Measurements from ENCODE around the gene NAV3. TPM values are rescaled to one million over a fixed set of nuclear protein-coding genes. Genes with fewer than 3 reads are reported as not detected.

Gene NAV3
- total and polyA plus RNA-seq, 12 donors = 5.0 to 53.4 (median 25.9) TPM

- TF ChIP-seq POLR2A (IDR thresholded peaks at IDR 0.05) (no peak), CTCF (IDR thresholded peaks at IDR 0.05) (no peak)
- H3K36me3 ChIP-seq (replicated peaks in 1 of 2) = no peaks in the 10 kb centered on the region
- H3K9me3 ChIP-seq (replicated peaks in 1 of 3) = no peaks in the 10 kb centered on the region
- 64 to 82% (median 76%) methylated on average over 2 of the region's 2 CpGs for WGBS, 4 donors
- H3K27ac ChIP-seq = no peak overlapping the region
- H3K4me3 ChIP-seq = no peak overlapping the region
- no peaks in the 10 kb centered on the region for H3K27me3 ChIP-seq
- intact Hi-C loops (cut with DNase I) = no loop called here
- DNase-seq = no peak
- peaks cover 0 to 14% of the 10 kb centered on the region in 2 donors for H3K4me1 ChIP-seq (replicated peaks in 1 of 2)
Observed at GRCh38 chr12:77850129-77850528, 19.4 kb downstream of the NAV3 start.

- Histone ChIP-seq H3K27me3 (no peaks in the 10 kb centered on the region), H3K36me3 (replicated peaks in 1 of 2) (no peaks in the 10 kb centered on the region), H3K27ac (no peak overlapping the region), H3K4me3 (no peak overlapping the region), H3K4me1 (replicated peaks in 1 of 2) (peaks cover 0 to 14% of the 10 kb centered on the region in 2 donors), H3K9me3 (replicated peaks in 1 of 3) (no peaks in the 10 kb centered on the region)
- intact Hi-C loops (cut with DNase I) = no loop called here
- DNase-seq = no peak
- 97 to 99% (median 98%) methylated on average over 2 of the region's 2 CpGs for WGBS, 4 donors
- TF ChIP-seq CTCF (IDR thresholded peaks at IDR 0.05) (no peak), POLR2A (IDR thresholded peaks at IDR 0.05) (no peak)
Observed at GRCh38 chr12:77850698-77851097, 20.0 kb downstream of the NAV3 start.

GRCh38 chr12:77855548-77855947 lies 24.9 kb downstream of the NAV3 start:
- WGBS, 4 donors = 41 to 62% (median 50%) methylated on average over 5 of the region's 5 CpGs
- Histone ChIP-seq H3K36me3 (replicated peaks in 1 of 2) (no peaks in the 10 kb centered on the region), H3K4me3 (no peak overlapping the region), H3K9me3 (replicated peaks in 1 of 3) (no peaks in the 10 kb centered on the region), H3K4me1 (replicated peaks in 1 of 2) (no peaks in the 10 kb centered on the region), H3K27ac (no peak overlapping the region), H3K27me3 (no peaks in the 10 kb centered on the region)
- intact Hi-C loops (cut with DNase I) = no loop called here
- DNase-seq = peak in 1 of 7 donors; percentile 15
- TF ChIP-seq POLR2A (IDR thresholded peaks at IDR 0.05) = no peak
- TF ChIP-seq CTCF (IDR thresholded peaks at IDR 0.05) = no peak

GRCh38 chr12:77861317-77861716 lies 30.6 kb downstream of the NAV3 start:
- no peak overlapping the region for H3K4me3 ChIP-seq
- intact Hi-C loops (cut with DNase I) = no loop called here
- DNase-seq = no peak
- H3K36me3 ChIP-seq (replicated peaks in 1 of 2) = no peaks in the 10 kb centered on the region
- no peaks in the 10 kb centered on the region for H3K4me1 ChIP-seq (replicated peaks in 1 of 2)
- H3K27me3 ChIP-seq = no peaks in the 10 kb centered on the region
- H3K9me3 ChIP-seq (replicated peaks in 1 of 3) = no peaks in the 10 kb centered on the region
- H3K27ac ChIP-seq = no peak overlapping the region
- no peak for TF ChIP-seq POLR2A (IDR thresholded peaks at IDR 0.05)
- TF ChIP-seq CTCF (IDR thresholded peaks at IDR 0.05) = no peak
